ENCODE data around the gene ZNRF3. TPM values are rescaled to one million over a fixed set of nuclear protein-coding genes. Genes with fewer than 3 reads are reported as not detected.
"Not testable (repeated sequence)": the region's sequence is repeated elsewhere in the genome, so short reads cannot be mapped to it uniquely, and the experiment has no call there.

The ZNRF3 gene
- total and polyA plus RNA-seq, 4 donors: 3.5 to 10.2 (median 6.9) TPM

DNA sequence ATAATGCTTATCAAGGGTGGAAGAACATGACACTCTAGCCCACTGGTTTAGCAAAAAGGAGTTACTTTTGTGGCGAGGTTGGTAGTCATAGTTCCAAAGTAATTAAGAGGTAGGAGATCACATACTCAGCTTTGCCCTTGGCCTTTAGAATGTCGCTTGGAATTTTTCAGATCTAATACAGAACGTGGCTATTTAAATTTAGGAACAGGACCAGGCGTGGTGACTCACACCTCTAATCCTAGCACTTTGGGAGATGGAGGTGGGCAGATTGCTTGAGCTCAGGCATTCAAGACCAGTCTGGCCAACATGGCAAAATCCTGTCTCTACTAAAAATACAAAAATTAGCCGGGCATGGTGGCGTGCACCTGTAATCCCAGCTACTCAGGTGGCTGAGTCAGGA, 26.1 kb upstream of the ZNRF3 start:
- no peaks in the 10 kb centered on the region for H3K9me3 ChIP-seq (ENCODE audit: control insufficient read depth in 4 of 4, insufficient read depth in 3 of 4, low read length in 3 of 4)
- H3K27ac ChIP-seq (ENCODE audit: low read depth in 1 of 2, low read length in 1 of 2): no peak overlapping the region
- WGBS, 2 donors: 88 to 92% methylated on average over 6 of the region's 6 CpGs
- H3K9ac ChIP-seq (ENCODE audit: insufficient read depth in 1 of 2, low read length in 2 of 2): no peak overlapping the region
- H3K4me3 ChIP-seq: no peak overlapping the region
- DNase-seq (no peak), ATAC-seq (ENCODE audit: insufficient read depth, low FRiP score) (no peak)
- no peaks in the 10 kb centered on the region for H3K27me3 ChIP-seq (ENCODE audit: control insufficient read depth in 3 of 3, insufficient read depth in 3 of 3, low read length in 2 of 3)
- no peaks in the 10 kb centered on the region for H3K36me3 ChIP-seq (ENCODE audit: control insufficient read depth in 4 of 4, insufficient read depth in 4 of 4, low read length in 4 of 4)
- no peaks in the 10 kb centered on the region for H3K4me1 ChIP-seq (ENCODE audit: control insufficient read depth in 5 of 5, insufficient read depth in 5 of 5, low read length in 5 of 5)
- TF ChIP-seq, protein P1, sequence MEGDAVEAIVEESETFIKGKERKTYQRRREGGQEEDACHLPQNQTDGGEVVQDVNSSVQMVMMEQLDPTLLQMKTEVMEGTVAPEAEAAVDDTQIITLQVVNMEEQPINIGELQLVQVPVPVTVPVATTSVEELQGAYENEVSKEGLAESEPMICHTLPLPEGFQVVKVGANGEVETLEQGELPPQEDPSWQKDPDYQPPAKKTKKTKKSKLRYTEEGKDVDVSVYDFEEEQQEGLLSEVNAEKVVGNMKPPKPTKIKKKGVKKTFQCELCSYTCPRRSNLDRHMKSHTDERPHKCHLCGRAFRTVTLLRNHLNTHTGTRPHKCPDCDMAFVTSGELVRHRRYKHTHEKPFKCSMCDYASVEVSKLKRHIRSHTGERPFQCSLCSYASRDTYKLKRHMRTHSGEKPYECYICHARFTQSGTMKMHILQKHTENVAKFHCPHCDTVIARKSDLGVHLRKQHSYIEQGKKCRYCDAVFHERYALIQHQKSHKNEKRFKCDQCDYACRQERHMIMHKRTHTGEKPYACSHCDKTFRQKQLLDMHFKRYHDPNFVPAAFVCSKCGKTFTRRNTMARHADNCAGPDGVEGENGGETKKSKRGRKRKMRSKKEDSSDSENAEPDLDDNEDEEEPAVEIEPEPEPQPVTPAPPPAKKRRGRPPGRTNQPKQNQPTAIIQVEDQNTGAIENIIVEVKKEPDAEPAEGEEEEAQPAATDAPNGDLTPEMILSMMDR (IDR thresholded peaks at IDR 0.05; ENCODE audit: control extremely low read depth, extremely low read depth): no peak

DNA sequence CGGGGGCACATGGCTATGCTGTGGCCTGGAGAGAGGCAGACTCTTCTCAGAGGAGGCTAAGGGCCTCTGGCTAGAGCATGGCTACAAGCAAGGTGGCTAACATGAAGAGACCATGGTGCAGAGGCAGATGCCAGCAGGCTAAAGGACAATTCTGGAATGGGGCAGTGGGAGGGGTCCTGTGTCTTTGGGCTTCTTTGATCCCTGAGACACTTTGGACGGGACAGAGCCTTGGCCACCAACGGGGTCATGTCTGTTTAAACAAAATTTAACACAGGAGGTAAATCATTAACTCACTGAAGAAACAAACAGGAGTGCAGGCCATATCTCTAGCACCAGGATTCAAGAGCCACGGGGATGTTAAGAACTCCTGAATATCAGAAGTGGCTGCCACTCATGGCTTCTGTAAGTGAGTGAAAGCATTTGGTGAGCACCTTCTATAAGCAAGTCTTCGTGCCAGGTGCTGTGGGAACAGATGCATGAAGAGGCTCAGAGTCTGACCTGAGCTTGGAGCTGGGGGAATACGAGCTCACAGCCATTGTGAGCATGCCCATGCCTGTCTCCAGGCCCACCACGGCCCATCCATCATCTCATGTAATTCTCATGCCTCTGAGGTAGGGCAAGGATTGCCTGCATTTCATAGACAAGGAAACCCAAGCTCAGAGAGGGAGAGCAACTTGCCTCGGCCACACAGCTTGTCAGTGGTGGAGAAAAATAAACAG, 18.3 kb upstream of the ZNRF3 start:
- DNase-seq (peak; percentile 48 to 80 (median 57)), ATAC-seq (ENCODE audit: insufficient read depth, low FRiP score) (peak; percentile 80)
- no peaks in the 10 kb centered on the region for H3K36me3 ChIP-seq (ENCODE audit: control insufficient read depth in 4 of 4, insufficient read depth in 4 of 4, low read length in 4 of 4)
- peaks cover 0 to 6% (median 0%) of the 10 kb centered on the region in 5 donors for H3K4me1 ChIP-seq (ENCODE audit: control insufficient read depth in 5 of 5, insufficient read depth in 5 of 5, low read length in 5 of 5)
- TF ChIP-seq, protein P1 (IDR thresholded peaks at IDR 0.05; ENCODE audit: control extremely low read depth, extremely low read depth): no peak
- H3K9ac ChIP-seq (ENCODE audit: insufficient read depth in 1 of 2, low read length in 2 of 2): no peak overlapping the region
- no peaks in the 10 kb centered on the region for H3K27me3 ChIP-seq (ENCODE audit: control insufficient read depth in 3 of 3, insufficient read depth in 3 of 3, low read length in 2 of 3)
- H3K4me3 ChIP-seq: no peak overlapping the region
- 59 to 86% methylated on average over 8 of the region's 8 CpGs for WGBS, 2 donors
- no peak overlapping the region for H3K27ac ChIP-seq (ENCODE audit: low read depth in 1 of 2, low read length in 1 of 2)
- H3K9me3 ChIP-seq (ENCODE audit: control insufficient read depth in 4 of 4, insufficient read depth in 3 of 4, low read length in 3 of 4): peaks cover 0 to 5% (median 0%) of the 10 kb centered on the region in 4 donors

DNA sequence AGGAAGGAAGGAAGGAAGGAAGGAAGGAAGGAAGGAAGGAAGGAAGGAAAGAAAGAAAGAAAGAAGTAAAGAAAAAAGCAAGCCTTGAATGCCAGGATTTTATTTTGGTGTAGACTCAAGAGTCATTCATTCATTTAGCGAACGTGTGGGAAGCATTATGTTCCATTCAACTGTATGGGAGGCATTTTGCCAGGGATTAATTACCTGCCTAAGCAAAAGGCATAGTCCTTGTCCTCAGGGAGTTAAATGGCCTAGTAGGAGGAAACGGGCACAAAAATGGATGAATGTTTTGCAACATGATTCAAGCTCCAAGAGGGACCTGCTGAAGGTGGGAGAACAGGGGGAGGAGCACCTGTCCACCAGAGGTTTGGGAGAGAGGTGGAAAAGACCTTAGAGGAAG, 16.2 kb upstream of the ZNRF3 start:
- Histone ChIP-seq H3K36me3 (ENCODE audit: control insufficient read depth in 4 of 4, insufficient read depth in 4 of 4, low read length in 4 of 4) (no peaks in the 10 kb centered on the region), H3K9ac (ENCODE audit: insufficient read depth in 1 of 2, low read length in 2 of 2) (no peak overlapping the region), H3K4me3 (no peak overlapping the region), H3K27me3 (ENCODE audit: control insufficient read depth in 3 of 3, insufficient read depth in 3 of 3, low read length in 2 of 3) (no peaks in the 10 kb centered on the region), H3K4me1 (ENCODE audit: control insufficient read depth in 5 of 5, insufficient read depth in 5 of 5, low read length in 5 of 5) (peaks cover 0 to 6% (median 0%) of the 10 kb centered on the region in 5 donors), H3K9me3 (ENCODE audit: control insufficient read depth in 4 of 4, insufficient read depth in 3 of 4, low read length in 3 of 4) (peaks cover 0 to 5% (median 0%) of the 10 kb centered on the region in 4 donors), H3K27ac (ENCODE audit: low read depth in 1 of 2, low read length in 1 of 2) (no peak overlapping the region)
- ATAC-seq (ENCODE audit: insufficient read depth, low FRiP score): no peak
- TF ChIP-seq, protein P1 (IDR thresholded peaks at IDR 0.05; ENCODE audit: control extremely low read depth, extremely low read depth): no peak
- 72 to 87% methylated on average over 3 of the region's 3 CpGs for WGBS, 2 donors
- DNase-seq: no peak

DNA sequence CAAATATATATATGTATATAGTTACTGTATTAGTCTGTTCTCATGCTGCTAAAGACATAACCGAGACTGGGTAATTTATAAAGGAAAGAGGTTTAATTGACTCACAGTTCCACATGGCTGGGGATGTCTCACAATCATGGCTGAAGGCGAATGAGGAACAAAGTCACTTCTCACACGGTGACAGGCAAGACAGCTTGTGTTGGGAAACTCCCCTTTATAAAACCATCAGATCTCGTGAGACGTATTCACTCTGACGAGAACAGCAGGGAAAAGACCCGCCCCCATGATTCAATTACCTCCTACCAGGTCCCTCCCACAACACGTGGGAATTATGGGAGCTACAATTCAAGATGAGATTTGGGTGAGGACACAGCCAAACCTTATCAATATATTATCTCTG, 15.0 kb upstream of the ZNRF3 start:
- H3K9ac ChIP-seq (ENCODE audit: insufficient read depth in 1 of 2, low read length in 2 of 2); ATAC-seq (ENCODE audit: insufficient read depth, low FRiP score); H3K9me3 ChIP-seq (ENCODE audit: control insufficient read depth in 4 of 4, insufficient read depth in 3 of 4, low read length in 3 of 4); H3K36me3 ChIP-seq (ENCODE audit: control insufficient read depth in 4 of 4, insufficient read depth in 4 of 4, low read length in 4 of 4); H3K27ac ChIP-seq (ENCODE audit: low read depth in 1 of 2, low read length in 1 of 2); DNase-seq; H3K27me3 ChIP-seq (ENCODE audit: control insufficient read depth in 3 of 3, insufficient read depth in 3 of 3, low read length in 2 of 3); H3K4me3 ChIP-seq; H3K4me1 ChIP-seq (ENCODE audit: control insufficient read depth in 5 of 5, insufficient read depth in 5 of 5, low read length in 5 of 5): not testable (repeated sequence)
- whole genome bisulfite sequencing, 2 donors: 42 to 69% methylated on average over 8 of the region's 8 CpGs

Data from lung (tissue), 12 donors.